22Rv1 (cell line): ENCODE data around the gene ATP2B2.

ENCODE experiments used
- H3K27ac ChIP-seq: fragments of 450-650 bp; 2 replicates; pipeline ENCODE4 v1.5.1; 2017
- ZFX ChIP-seq: fragments of 450-650 bp; IDR thresholded peaks from 2 replicates; pipeline ENCODE4 v1.6.1; 2017; ENCODE audit warnings: antibody characterized with exemption, borderline replicate concordance
- TF ChIP-seq, protein P1 (sequence below): fragments of 450-650 bp; IDR thresholded peaks from 2 replicates; pipeline ENCODE4 v1.5.1; 2017; ENCODE audit warnings: mild to moderate bottlenecking

The ATP2B2 gene

DNA sequence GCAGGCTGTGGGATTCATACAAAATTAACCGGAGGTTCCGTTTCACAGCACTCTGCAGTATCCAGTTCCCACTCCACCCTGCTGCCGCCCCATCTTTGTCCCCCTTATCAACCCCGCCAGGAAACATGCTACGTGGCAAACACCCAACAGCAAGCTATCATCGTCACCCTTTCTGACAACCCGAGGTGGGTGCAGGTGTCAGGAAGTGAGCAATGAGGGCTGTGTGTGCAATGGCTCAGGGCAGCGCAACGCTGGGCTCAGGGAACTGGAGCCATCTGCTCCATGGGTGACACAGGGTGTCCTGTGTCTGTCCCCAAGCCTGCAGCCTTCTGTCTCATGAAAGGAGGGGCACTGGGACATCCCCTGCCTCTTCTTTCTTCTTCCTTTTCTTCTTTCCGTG lies 60.9 kb downstream of the ATP2B2 start:
- TF ChIP-seq, protein P1, sequence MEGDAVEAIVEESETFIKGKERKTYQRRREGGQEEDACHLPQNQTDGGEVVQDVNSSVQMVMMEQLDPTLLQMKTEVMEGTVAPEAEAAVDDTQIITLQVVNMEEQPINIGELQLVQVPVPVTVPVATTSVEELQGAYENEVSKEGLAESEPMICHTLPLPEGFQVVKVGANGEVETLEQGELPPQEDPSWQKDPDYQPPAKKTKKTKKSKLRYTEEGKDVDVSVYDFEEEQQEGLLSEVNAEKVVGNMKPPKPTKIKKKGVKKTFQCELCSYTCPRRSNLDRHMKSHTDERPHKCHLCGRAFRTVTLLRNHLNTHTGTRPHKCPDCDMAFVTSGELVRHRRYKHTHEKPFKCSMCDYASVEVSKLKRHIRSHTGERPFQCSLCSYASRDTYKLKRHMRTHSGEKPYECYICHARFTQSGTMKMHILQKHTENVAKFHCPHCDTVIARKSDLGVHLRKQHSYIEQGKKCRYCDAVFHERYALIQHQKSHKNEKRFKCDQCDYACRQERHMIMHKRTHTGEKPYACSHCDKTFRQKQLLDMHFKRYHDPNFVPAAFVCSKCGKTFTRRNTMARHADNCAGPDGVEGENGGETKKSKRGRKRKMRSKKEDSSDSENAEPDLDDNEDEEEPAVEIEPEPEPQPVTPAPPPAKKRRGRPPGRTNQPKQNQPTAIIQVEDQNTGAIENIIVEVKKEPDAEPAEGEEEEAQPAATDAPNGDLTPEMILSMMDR, result no peak
- TF ChIP-seq ZFX, result no peak
- no peak overlapping the region for H3K27ac ChIP-seq

DNA sequence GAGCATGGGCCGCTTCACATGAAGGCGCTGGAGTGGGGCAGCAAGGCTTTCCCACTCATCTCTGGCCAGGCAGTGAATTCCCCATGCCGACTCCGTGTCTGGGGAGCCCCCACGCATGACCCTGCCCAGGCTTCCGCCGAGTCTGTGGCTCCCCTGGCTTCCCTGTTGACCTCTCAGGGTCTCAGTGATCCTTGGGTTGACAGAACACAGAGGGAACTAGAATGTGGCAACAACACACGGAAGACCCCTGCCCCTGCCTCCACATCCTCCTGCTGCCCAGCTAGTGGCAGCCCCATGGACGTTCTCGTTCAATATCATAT lies 61.3 kb downstream of the ATP2B2 start:
- no peak overlapping the region for H3K27ac ChIP-seq
- TF ChIP-seq, protein P1, result no peak
- TF ChIP-seq ZFX, result no peak

GRCh38 chr3:10443272-10444109 lies 61.9 kb downstream of the ATP2B2 start:
- H3K27ac ChIP-seq, result no peak overlapping the region
- TF ChIP-seq, protein P1, result no peak
- no peak for TF ChIP-seq ZFX

GRCh38 chr3:10442151-10442795 lies 63.1 kb downstream of the ATP2B2 start:
- no peak overlapping the region for H3K27ac ChIP-seq
- TF ChIP-seq, protein P1, result no peak
- TF ChIP-seq ZFX, result no peak

- TF ChIP-seq ZFX, result no peak
- TF ChIP-seq, protein P1, result no peak
- no peak overlapping the region for H3K27ac ChIP-seq
Observed at GRCh38 chr3:10440684-10441083, 64.7 kb downstream of the ATP2B2 start.

- TF ChIP-seq, protein P1, result no peak
- TF ChIP-seq ZFX, result no peak
- no peak overlapping the region for H3K27ac ChIP-seq
Observed at GRCh38 chr3:10438902-10439610, 66.3 kb downstream of the ATP2B2 start.
